Astrocyte (in vitro differentiated cells and primary cell): ENCODE results near the gene TLX3. TPM values are rescaled to one million over a fixed set of nuclear protein-coding genes. Genes with fewer than 3 reads are reported as not detected.

Experiments
- DNase-seq: peaks from one replicate; pipeline ENCODE4 v3.0.0-alpha.2; 2010; ENCODE audit warnings: low read depth
- FAIRE-seq: peaks from 2 replicates; lab custom pipeline; 2011; peaks lifted over from hg19 to GRCh38; lab: Jason Lieb, UNC
- H2AFZ ChIP-seq: 2 replicates; pipeline ENCODE4 v1.6.0; 2012; ENCODE audit warnings: low read depth, low read length, inconsistent platforms
- H3K27ac ChIP-seq: 2 replicates; pipeline ENCODE4 v1.5.1; 2011; ENCODE audit warnings: low read depth, low read length, inconsistent platforms
- H3K27me3 ChIP-seq: 2 replicates; pipeline ENCODE4 v1.6.0; 2011; ENCODE audit warnings: low read length, inconsistent platforms; ENCODE audit not compliant: insufficient read depth
- H3K36me3 ChIP-seq: 2 replicates; pipeline ENCODE4 v1.5.1; 2011; ENCODE audit warnings: low read length, inconsistent platforms; ENCODE audit not compliant: insufficient read depth
- H3K4me1 ChIP-seq: 2 replicates; pipeline ENCODE4 v1.5.1; 2011; ENCODE audit warnings: low read length, inconsistent platforms; ENCODE audit not compliant: insufficient read depth
- H3K4me2 ChIP-seq: 2 replicates; pipeline ENCODE4 v1.6.0; 2012; ENCODE audit warnings: low read length, inconsistent platforms
- H3K4me3 ChIP-seq: 2 replicates; pipeline ENCODE4 v1.5.1; 2011; ENCODE audit warnings: low read depth, mild to moderate bottlenecking, low read length, inconsistent platforms; ENCODE audit not compliant: insufficient read depth
- H3K79me2 ChIP-seq: 2 replicates; pipeline ENCODE4 v1.6.0; 2012; ENCODE audit warnings: mild to moderate bottlenecking, low read length, inconsistent platforms; ENCODE audit not compliant: insufficient read depth
- H3K9ac ChIP-seq: 2 replicates; pipeline ENCODE4 v1.6.0; 2012; ENCODE audit warnings: mild to moderate bottlenecking, low read length, inconsistent platforms
- H3K9me3 ChIP-seq: 2 replicates; pipeline ENCODE4 v1.5.1; 2012; ENCODE audit warnings: low read depth, mild to moderate bottlenecking, low read length, inconsistent platforms; ENCODE audit not compliant: insufficient read depth
- H4K20me1 ChIP-seq: 2 replicates; pipeline ENCODE4 v1.6.0; 2012; ENCODE audit warnings: low read length, inconsistent platforms; ENCODE audit not compliant: insufficient read depth
- H3K27ac Mint-ChIP-seq: one replicate; pipeline ENCODE4 v1.8.0; 2021; ENCODE audit warnings: mild to moderate bottlenecking, mixed read lengths; ENCODE audit not compliant: unreplicated experiment
- H3K27me3 Mint-ChIP-seq: one replicate; pipeline ENCODE4 v1.8.0; 2021; ENCODE audit warnings: low read depth, mixed read lengths; ENCODE audit not compliant: unreplicated experiment
- H3K36me3 Mint-ChIP-seq: one replicate; pipeline ENCODE4 v1.8.0; 2021; ENCODE audit warnings: low read depth, mixed read lengths; ENCODE audit not compliant: unreplicated experiment
- H3K4me1 Mint-ChIP-seq: one replicate; pipeline ENCODE4 v1.8.0; 2021; ENCODE audit warnings: low read depth, mixed read lengths; ENCODE audit not compliant: unreplicated experiment
- H3K4me3 Mint-ChIP-seq: one replicate; pipeline ENCODE4 v1.8.0; 2021; ENCODE audit warnings: mild to moderate bottlenecking, moderate library complexity, mixed read lengths; ENCODE audit not compliant: unreplicated experiment
- H3K9me3 Mint-ChIP-seq: one replicate; pipeline ENCODE4 v1.8.0; 2021; ENCODE audit warnings: mild to moderate bottlenecking, mixed read lengths; ENCODE audit not compliant: unreplicated experiment
- CTCF ChIP-seq: IDR thresholded peaks from 2 replicates; pipeline ENCODE4 v1.5.1; 2011; ENCODE audit warnings: low read depth, mild to moderate bottlenecking, inconsistent platforms, low read length, moderate library complexity; ENCODE audit not compliant: insufficient read depth
- EZH2 ChIP-seq: IDR thresholded peaks from 2 replicates; pipeline ENCODE4 v1.6.1; 2012; ENCODE audit warnings: mild to moderate bottlenecking, low read length, inconsistent platforms; ENCODE audit not compliant: insufficient read depth
- total RNA-seq: library from RNA; stranded (reverse); gene quantifications from 2 replicates; pipeline ENCODE4 v1.2.1, GENCODE V29; 2021

Gene TLX3
- total RNA-seq, 1 donor from 2014 or later: not detected

- Histone ChIP-seq H3K79me2 (no peaks in the 10 kb centered on the region), H4K20me1 (peaks cover 16% of the 10 kb centered on the region), H3K36me3 (no peaks in the 10 kb centered on the region), H3K4me2 (peak overlapping the region; percentile 26), H2AFZ (no peak overlapping the region), H3K9me3 (peaks cover 6% of the 10 kb centered on the region), H3K4me3 (no peak overlapping the region), H3K27me3 (peaks cover 91% of the 10 kb centered on the region), H3K4me1 (peaks cover 8% of the 10 kb centered on the region), H3K9ac (no peak overlapping the region), H3K27ac (no peak overlapping the region)
- DNase-seq (no peak), FAIRE-seq (no peak)
- TF ChIP-seq CTCF: no peak
- no peak for TF ChIP-seq EZH2
- H3K36me3 Mint-ChIP-seq: peaks cover 3% of the 10 kb centered on the region
- H3K4me1 Mint-ChIP-seq: peaks cover 4% of the 10 kb centered on the region
- H3K9me3 Mint-ChIP-seq: peaks cover 22% of the 10 kb centered on the region
- no peak overlapping the region for H3K4me3 Mint-ChIP-seq
- peak overlapping the region; percentile 66 for H3K27ac Mint-ChIP-seq
- peaks cover 65% of the 10 kb centered on the region for H3K27me3 Mint-ChIP-seq
These were observed 1.3 kb downstream of the TLX3 start for GRCh38 chr5:171310212-171310818.

DNA sequence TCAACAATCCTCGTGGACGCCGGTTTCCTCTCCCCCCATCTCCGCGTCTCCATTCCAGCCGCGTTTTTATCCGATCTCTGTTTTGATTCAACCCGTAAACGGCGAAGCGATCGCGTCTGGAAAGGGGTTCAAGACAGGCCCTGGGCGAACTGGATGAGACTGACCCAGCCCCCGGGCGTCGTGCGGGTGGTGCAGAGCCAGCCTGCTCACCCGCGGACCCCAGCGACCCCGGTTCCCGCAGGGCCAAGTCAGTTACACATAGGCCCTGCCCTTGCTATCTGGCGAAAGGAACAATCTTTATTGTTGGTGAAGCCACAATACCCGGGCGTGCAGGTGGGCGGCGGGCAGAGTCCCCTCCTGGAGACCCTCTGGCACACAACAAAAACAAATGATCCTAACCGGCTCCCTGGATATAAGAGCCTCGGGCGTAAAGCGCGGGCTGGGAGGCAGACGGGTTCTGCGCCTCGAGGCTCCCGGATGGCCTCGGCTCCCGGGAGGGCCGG, 1.8 kb downstream of the TLX3 start:
- H3K79me2 ChIP-seq: no peaks in the 10 kb centered on the region
- no peak overlapping the region for H3K9ac ChIP-seq
- peak overlapping the region; percentile 66 for H3K27ac Mint-ChIP-seq
- H3K4me2 ChIP-seq: peak overlapping the region; percentile 26
- H4K20me1 ChIP-seq: peaks cover 16% of the 10 kb centered on the region
- H3K27me3 Mint-ChIP-seq: peaks cover 63% of the 10 kb centered on the region
- H3K27me3 ChIP-seq: peaks cover 91% of the 10 kb centered on the region
- H3K4me3 Mint-ChIP-seq: no peak overlapping the region
- H3K9me3 ChIP-seq: peaks cover 6% of the 10 kb centered on the region
- no peak overlapping the region for H2AFZ ChIP-seq
- DNase-seq (no peak), FAIRE-seq (no peak)
- no peaks in the 10 kb centered on the region for H3K36me3 ChIP-seq
- H3K4me3 ChIP-seq: no peak overlapping the region
- H3K36me3 Mint-ChIP-seq: peaks cover 3% of the 10 kb centered on the region
- H3K27ac ChIP-seq: no peak overlapping the region
- H3K4me1 ChIP-seq: peaks cover 8% of the 10 kb centered on the region
- peaks cover 22% of the 10 kb centered on the region for H3K9me3 Mint-ChIP-seq
- H3K4me1 Mint-ChIP-seq: peaks cover 4% of the 10 kb centered on the region
- TF ChIP-seq CTCF (no peak), EZH2 (peak; percentile 90)
